Testis (tissue), 2 donors: Measurements from ENCODE around the gene PRKG1.

Experiments
- CTCF ChIP-seq, 3 experiments: fragments of 450-650 bp in 2 of 3; fragments of 200-600 bp in 1 of 3; sonication (generic) in 1 of 3; IDR thresholded peaks; one replicate each; pipeline ENCODE4 v1.5.1; 2016 to 2019; ENCODE audit warnings: antibody characterized with exemption in 3 of 3, mild to moderate bottlenecking in 2 of 3, moderate library complexity in 1 of 3
- POLR2A ChIP-seq: fragments of 450-650 bp; IDR thresholded peaks from one replicate; pipeline ENCODE4 v1.6.1; 2017; ENCODE audit warnings: antibody characterized with exemption, mild to moderate bottlenecking, moderate library complexity

GRCh38 chr10:51620131-51620530 is 545.8 kb downstream of the PRKG1 start:
- TF ChIP-seq CTCF (IDR thresholded peaks at IDR 0.05), result no peak
- no peak for TF ChIP-seq POLR2A
